Mesenchymal stem cell (in vitro differentiated cells and primary cell): ENCODE measurements around the gene BABAM2.

Experiments
- DNase-seq: peaks from one replicate; pipeline ENCODE4 v3.0.0-alpha.2; 2013
- H2AFZ ChIP-seq: one replicate; pipeline ENCODE4 v1.6.1; 2013; ENCODE audit warnings: low read depth, mild to moderate bottlenecking, control low read depth, inconsistent platforms, low read length, moderate library complexity
- H2AK5ac ChIP-seq: 2 replicates; pipeline ENCODE4 v1.6.1; 2013; ENCODE audit warnings: low read length, moderate library complexity, mild to moderate bottlenecking, inconsistent platforms; ENCODE audit not compliant: severe bottlenecking
- H2BK120ac ChIP-seq: one replicate; pipeline ENCODE4 v1.6.1; 2013; ENCODE audit warnings: low read depth, mild to moderate bottlenecking, inconsistent platforms, low read length, moderate library complexity
- H2BK12ac ChIP-seq, 2 experiments: one replicate each; pipeline ENCODE4 v1.6.1; 2013; ENCODE audit warnings: inconsistent platforms in 2 of 2, low read length in 2 of 2, mild to moderate bottlenecking in 2 of 2, moderate library complexity in 2 of 2, control low read depth in 1 of 2
- H2BK15ac ChIP-seq: one replicate; pipeline ENCODE4 v1.6.1; 2013; ENCODE audit warnings: mild to moderate bottlenecking, low read depth, inconsistent platforms; ENCODE audit not compliant: poor library complexity, severe bottlenecking
- H2BK5ac ChIP-seq: 2 replicates; pipeline ENCODE4 v1.6.1; 2013; ENCODE audit warnings: low read depth, mild to moderate bottlenecking, low read length, control low read depth, inconsistent platforms; ENCODE audit not compliant: poor library complexity, severe bottlenecking
- H3K14ac ChIP-seq, 2 experiments: one replicate each; pipeline ENCODE4 v1.6.1; 2013; ENCODE audit warnings: inconsistent platforms in 2 of 2, low read length in 2 of 2, control low read depth in 1 of 2, mild to moderate bottlenecking in 1 of 2, moderate library complexity in 1 of 2
- H3K18ac ChIP-seq, 2 experiments: one replicate each; pipeline ENCODE4 v1.6.1; 2013; ENCODE audit warnings: inconsistent platforms in 2 of 2, low read length in 2 of 2, control low read depth in 1 of 2, low read depth in 1 of 2, mild to moderate bottlenecking in 1 of 2
- H3K23ac ChIP-seq, 2 experiments: one replicate each; pipeline ENCODE4 v1.6.1; 2013; ENCODE audit warnings: inconsistent platforms in 2 of 2, low read length in 2 of 2, mild to moderate bottlenecking in 2 of 2, moderate library complexity in 2 of 2, control low read depth in 1 of 2
- H3K27ac ChIP-seq: 2 replicates; pipeline ENCODE4 v1.5.1; 2013; ENCODE audit warnings: mild to moderate bottlenecking, moderate library complexity, low read length, control low read depth, inconsistent platforms; ENCODE audit not compliant: poor library complexity, severe bottlenecking
- H3K27me3 ChIP-seq, 2 experiments: 2 replicates each; pipeline versions ENCODE4 v1.6.1 to v1.7.0; 2013; ENCODE audit warnings: low read length in 2 of 2, mild to moderate bottlenecking in 2 of 2, moderate library complexity in 2 of 2, control low read depth in 1 of 2, inconsistent platforms in 1 of 2; ENCODE audit not compliant: control insufficient read depth in 1 of 2, insufficient read depth in 1 of 2
- H3K36me3 ChIP-seq, 2 experiments: 2 replicates each; pipeline versions ENCODE4 v1.6.1 to v1.7.0; 2013; ENCODE audit warnings: low read length in 2 of 2, control low read depth in 1 of 2, inconsistent platforms in 1 of 2, low read depth in 1 of 2, mild to moderate bottlenecking in 1 of 2; ENCODE audit not compliant: insufficient read depth in 2 of 2, control insufficient read depth in 1 of 2
- H3K4ac ChIP-seq, 2 experiments: one replicate each; pipeline ENCODE4 v1.6.1; 2013; ENCODE audit warnings: inconsistent platforms in 2 of 2, low read length in 2 of 2, mild to moderate bottlenecking in 2 of 2, moderate library complexity in 2 of 2, control low read depth in 1 of 2, low read depth in 1 of 2
- H3K4me1 ChIP-seq: 2 replicates; pipeline ENCODE4 v1.6.1; 2013; ENCODE audit warnings: low read depth, low read length, control low read depth; ENCODE audit not compliant: control insufficient read depth, insufficient read depth
- H3K4me2 ChIP-seq: 2 replicates; pipeline ENCODE4 v1.6.1; 2013; ENCODE audit warnings: low read length, mild to moderate bottlenecking, inconsistent platforms; ENCODE audit not compliant: poor library complexity, severe bottlenecking
- H3K4me3 ChIP-seq, 2 experiments: 2 replicates each; pipeline versions ENCODE4 v1.5.1 to v1.7.0; 2013; ENCODE audit warnings: low read length in 2 of 2, mild to moderate bottlenecking in 2 of 2, control low read depth in 1 of 2, low read depth in 1 of 2; ENCODE audit not compliant: insufficient read depth in 1 of 2
- H3K79me1 ChIP-seq: replicated peaks from 2 replicates; pipeline ENCODE4 v1.6.1; 2013; ENCODE audit warnings: mild to moderate bottlenecking, control low read depth, low read length, inconsistent platforms; ENCODE audit not compliant: poor library complexity, severe bottlenecking
- H3K9ac ChIP-seq: 2 replicates; pipeline ENCODE4 v1.7.0; 2013; ENCODE audit warnings: mild to moderate bottlenecking, low read length, moderate library complexity
- H3K9me3 ChIP-seq: 2 replicates; pipeline ENCODE4 v1.7.0; 2013; ENCODE audit warnings: mild to moderate bottlenecking, low read length; ENCODE audit not compliant: control insufficient read depth
- H4K8ac ChIP-seq: one replicate; pipeline ENCODE4 v1.6.1; 2013; ENCODE audit warnings: inconsistent platforms, mild to moderate bottlenecking, low read length, moderate library complexity
- H4K91ac ChIP-seq: one replicate; pipeline ENCODE4 v1.6.1; 2013; ENCODE audit warnings: mild to moderate bottlenecking, low read length, inconsistent platforms
- WGBS: methylation state at CpG from one replicate; pipeline ENCODE4 v1.1.7; 2013; ENCODE audit warnings: mixed read lengths; 5-methylcytosine and 5-hydroxymethylcytosine counted together

Gene BABAM2

DNA sequence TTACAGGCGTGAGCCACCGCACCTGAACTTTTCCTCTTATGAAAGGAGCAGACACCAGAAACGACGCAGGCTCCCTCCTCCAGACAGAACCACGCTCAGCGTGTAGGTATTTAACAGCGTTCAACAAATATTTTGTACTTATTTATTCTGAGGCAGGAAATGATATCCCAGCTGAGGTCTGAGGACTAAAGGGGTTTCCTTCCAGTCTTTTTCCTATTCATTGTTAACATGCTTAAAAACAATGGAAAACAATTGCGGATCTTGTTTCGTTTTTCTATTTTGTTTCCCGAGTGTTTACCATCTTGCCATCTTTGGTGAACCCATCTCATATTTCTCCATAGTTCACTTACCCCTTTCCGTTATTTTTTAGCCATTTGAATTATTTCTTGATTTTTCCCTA lies 458.4 kb downstream of the BABAM2 start:
- Histone ChIP-seq H3K23ac (no peak overlapping the region), H2BK5ac (no peak overlapping the region), H3K79me1 (no peaks in the 10 kb centered on the region), H4K91ac (no peak overlapping the region), H2BK120ac (no peak overlapping the region), H2BK12ac (no peak overlapping the region), H3K14ac (no peak overlapping the region), H2BK15ac (no peak overlapping the region), H3K4me2 (no peak overlapping the region), H4K8ac (no peak overlapping the region), H3K36me3 (no peaks in the 10 kb centered on the region), H2AFZ (no peak overlapping the region), H2AK5ac (no peak overlapping the region), H3K27ac (no peak overlapping the region), H3K9me3 (no peaks in the 10 kb centered on the region), H3K4ac (no peak overlapping the region), H3K4me1 (peaks cover 8% of the 10 kb centered on the region), H3K4me3 (no peak overlapping the region), H3K18ac (no peak overlapping the region), H3K27me3 (no peaks in the 10 kb centered on the region), H3K9ac (no peak overlapping the region)
- no peak for DNase-seq
- 92% methylated on average over 11 of the region's 11 CpGs for WGBS

DNA sequence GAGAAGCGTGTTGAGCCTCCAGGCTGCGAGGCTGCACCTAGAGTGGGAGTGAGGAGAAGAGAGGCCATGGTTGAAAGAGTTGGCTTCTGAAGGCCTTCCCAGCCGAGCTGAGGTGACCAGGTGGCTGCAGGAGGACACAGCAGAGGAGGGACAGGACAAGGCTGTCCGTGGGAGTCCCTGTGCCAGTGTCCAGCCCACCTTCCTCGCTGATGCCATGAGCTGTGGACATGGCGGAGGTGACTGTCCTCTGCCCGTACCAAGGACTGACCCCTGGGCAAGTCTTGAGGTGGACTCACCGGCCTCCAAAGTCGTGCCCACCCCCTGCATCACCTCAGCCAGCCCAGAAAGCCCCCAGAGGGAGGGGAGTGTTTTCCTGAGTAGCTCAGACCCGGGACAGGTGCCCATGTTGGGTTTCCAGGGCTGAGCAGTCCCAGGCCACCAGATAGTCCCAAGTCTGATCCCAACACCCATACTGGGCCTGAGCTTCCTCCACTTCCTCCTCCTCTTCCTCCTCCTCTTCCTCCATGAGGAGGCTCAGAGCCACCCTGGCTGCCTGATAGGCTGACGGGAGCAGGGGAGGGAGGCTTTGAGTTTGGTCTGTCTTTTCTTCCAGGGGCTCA lies 459.1 kb downstream of the BABAM2 start:
- Histone ChIP-seq H2BK120ac (no peak overlapping the region), H3K79me1 (no peaks in the 10 kb centered on the region), H2BK5ac (no peak overlapping the region), H4K91ac (peak overlapping the region; percentile 84), H4K8ac (peak overlapping the region; percentile 27), H2AFZ (no peak overlapping the region), H2BK12ac (peak overlapping the region; percentile 51 to 79), H3K4me1 (peaks cover 7% of the 10 kb centered on the region), H3K9ac (no peak overlapping the region), H3K14ac (peak overlapping the region in 1 of 2 experiments; percentile 53), H2BK15ac (no peak overlapping the region), H3K4me2 (no peak overlapping the region), H3K27ac (no peak overlapping the region), H2AK5ac (peak overlapping the region; percentile 37), H3K23ac (no peak overlapping the region), H3K18ac (peak overlapping the region in 1 of 2 experiments; percentile 18), H3K9me3 (no peaks in the 10 kb centered on the region), H3K27me3 (no peaks in the 10 kb centered on the region), H3K36me3 (no peaks in the 10 kb centered on the region), H3K4ac (no peak overlapping the region), H3K4me3 (no peak overlapping the region)
- DNase-seq: no peak
- WGBS: 93% methylated on average over 7 of the region's 11 CpGs

DNA sequence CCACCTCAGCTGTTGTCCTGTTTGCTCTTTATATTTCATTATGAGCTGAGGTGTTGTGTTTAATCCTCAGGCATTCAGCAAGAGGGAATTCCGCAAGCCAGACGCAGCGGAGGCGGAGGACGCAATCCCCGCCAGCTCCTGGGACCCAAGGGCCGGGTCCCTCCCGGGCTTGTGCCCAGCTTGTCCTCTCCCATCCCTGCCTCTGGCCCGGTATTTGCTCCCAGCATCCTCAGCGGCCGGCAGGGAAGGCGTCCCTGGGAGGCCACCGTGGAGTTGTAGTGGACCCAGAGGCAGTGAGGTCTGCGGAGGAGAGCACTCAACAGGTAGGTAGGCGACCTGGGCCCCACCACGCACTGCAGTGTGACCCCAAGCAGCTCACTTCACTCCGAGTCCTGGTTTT lies 459.7 kb downstream of the BABAM2 start:
- H2AK5ac ChIP-seq: no peak overlapping the region
- peaks cover 8% of the 10 kb centered on the region for H3K4me1 ChIP-seq
- no peaks in the 10 kb centered on the region for H3K36me3 ChIP-seq
- no peak overlapping the region for H3K14ac ChIP-seq
- H3K18ac ChIP-seq: no peak overlapping the region
- no peak for DNase-seq
- H3K4ac ChIP-seq: no peak overlapping the region
- no peak overlapping the region for H3K4me2 ChIP-seq
- H4K91ac ChIP-seq: peak overlapping the region; percentile 52
- no peaks in the 10 kb centered on the region for H3K9me3 ChIP-seq
- no peak overlapping the region for H3K23ac ChIP-seq
- H2AFZ ChIP-seq: no peak overlapping the region
- H3K4me3 ChIP-seq: no peak overlapping the region
- H2BK120ac ChIP-seq: no peak overlapping the region
- no peak overlapping the region for H2BK5ac ChIP-seq
- no peaks in the 10 kb centered on the region for H3K27me3 ChIP-seq
- peak overlapping the region; percentile 94 for H2BK15ac ChIP-seq
- H3K9ac ChIP-seq: no peak overlapping the region
- no peaks in the 10 kb centered on the region for H3K79me1 ChIP-seq
- WGBS: 93% methylated on average over 16 of the region's 17 CpGs
- no peak overlapping the region for H4K8ac ChIP-seq
- peak overlapping the region; percentile 59 to 74 for H2BK12ac ChIP-seq
- no peak overlapping the region for H3K27ac ChIP-seq

DNA sequence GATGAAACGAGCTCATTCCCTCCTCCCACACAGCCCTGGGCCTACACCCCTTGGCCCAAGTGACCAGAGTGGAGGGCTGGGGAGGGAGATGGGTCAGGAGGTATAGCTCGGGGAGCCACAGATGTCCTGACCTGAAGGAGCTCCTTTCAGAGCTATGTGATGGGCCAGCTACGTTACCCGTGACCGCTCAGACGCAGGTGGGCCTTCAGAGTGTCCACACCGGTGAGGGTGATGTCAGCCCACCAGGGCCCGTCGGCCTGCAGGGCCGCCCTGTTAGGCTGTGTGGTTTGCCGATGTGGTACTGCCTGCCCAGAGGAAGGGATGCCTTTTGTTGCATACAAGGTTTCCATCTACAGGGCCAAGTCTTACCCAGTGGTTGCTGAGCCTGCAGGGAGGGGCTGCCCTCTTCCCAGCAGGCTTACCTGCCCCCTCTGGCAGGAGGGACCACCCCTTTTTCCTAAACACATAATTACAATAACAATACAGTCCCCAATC lies 460.3 kb downstream of the BABAM2 start:
- peak overlapping the region; percentile 33 to 64 for H3K18ac ChIP-seq
- H3K4me2 ChIP-seq: no peak overlapping the region
- peak overlapping the region in 1 of 2 experiments; percentile 11 for H3K14ac ChIP-seq
- H2AFZ ChIP-seq: no peak overlapping the region
- H2BK120ac ChIP-seq: no peak overlapping the region
- DNase-seq: no peak
- no peaks in the 10 kb centered on the region for H3K9me3 ChIP-seq
- peak overlapping the region; percentile 33 for H4K8ac ChIP-seq
- H2AK5ac ChIP-seq: no peak overlapping the region
- H3K9ac ChIP-seq: no peak overlapping the region
- H2BK15ac ChIP-seq: peak overlapping the region; percentile 73
- no peak overlapping the region for H3K4ac ChIP-seq
- H3K79me1 ChIP-seq: no peaks in the 10 kb centered on the region
- no peak overlapping the region for H3K23ac ChIP-seq
- no peaks in the 10 kb centered on the region for H3K36me3 ChIP-seq
- H4K91ac ChIP-seq: peak overlapping the region; percentile 78
- H2BK5ac ChIP-seq: no peak overlapping the region
- WGBS: 96% methylated on average over 10 of the region's 11 CpGs
- H3K27ac ChIP-seq: no peak overlapping the region
- H2BK12ac ChIP-seq: peak overlapping the region; percentile 59 to 74
- peaks cover 13% of the 10 kb centered on the region for H3K4me1 ChIP-seq
- no peak overlapping the region for H3K4me3 ChIP-seq
- H3K27me3 ChIP-seq: no peaks in the 10 kb centered on the region
